Measurements from ENCODE around the gene SYNGAP1.
"Not testable (repeated sequence)": the region's sequence is repeated elsewhere in the genome, so short reads cannot be mapped to it uniquely, and the experiment has no call there.

The SYNGAP1 gene

GRCh38 chr6:33483678-33484077, 63.8 kb downstream of the SYNGAP1 start:
- DNase-seq = no peak

DNA sequence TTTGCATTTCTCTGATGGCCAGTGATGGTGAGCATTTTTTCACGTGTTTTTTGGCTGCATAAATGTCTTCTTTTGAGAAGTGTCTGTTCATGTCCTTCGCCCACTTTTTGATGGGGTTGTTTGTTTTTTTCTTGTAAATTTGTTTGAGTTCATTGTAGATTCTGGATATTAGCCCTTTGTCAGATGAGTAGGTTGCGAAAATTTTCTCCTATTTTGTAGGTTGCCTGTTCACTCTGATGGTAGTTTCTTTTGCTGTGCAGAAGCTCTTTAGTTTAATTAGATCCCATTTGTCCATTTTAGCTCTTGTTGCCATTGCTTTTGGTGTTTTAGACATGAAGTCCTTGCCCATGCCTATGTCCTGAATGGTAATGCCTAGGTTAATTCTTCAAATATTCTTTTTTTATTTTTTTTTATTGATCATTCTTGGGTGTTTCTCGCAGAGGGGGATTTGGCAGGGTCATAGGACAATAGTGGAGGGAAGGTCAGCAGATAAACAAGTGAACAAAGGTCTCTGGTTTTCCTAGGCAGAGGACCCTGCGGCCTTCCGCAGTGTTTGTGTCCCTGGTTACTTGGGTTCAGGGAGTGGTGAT, 64.9 kb downstream of the SYNGAP1 start:
- not testable (repeated sequence) for DNase-seq

GRCh38 chr6:33485680-33486079, 65.8 kb downstream of the SYNGAP1 start:
- DNase-seq = not testable (repeated sequence)

GRCh38 chr6:33488339-33488738, 68.5 kb downstream of the SYNGAP1 start:
- no peak for DNase-seq

- DNase-seq = no peak
Measured at GRCh38 chr6:33490198-33490597, 70.3 kb downstream of the SYNGAP1 start.

DNA sequence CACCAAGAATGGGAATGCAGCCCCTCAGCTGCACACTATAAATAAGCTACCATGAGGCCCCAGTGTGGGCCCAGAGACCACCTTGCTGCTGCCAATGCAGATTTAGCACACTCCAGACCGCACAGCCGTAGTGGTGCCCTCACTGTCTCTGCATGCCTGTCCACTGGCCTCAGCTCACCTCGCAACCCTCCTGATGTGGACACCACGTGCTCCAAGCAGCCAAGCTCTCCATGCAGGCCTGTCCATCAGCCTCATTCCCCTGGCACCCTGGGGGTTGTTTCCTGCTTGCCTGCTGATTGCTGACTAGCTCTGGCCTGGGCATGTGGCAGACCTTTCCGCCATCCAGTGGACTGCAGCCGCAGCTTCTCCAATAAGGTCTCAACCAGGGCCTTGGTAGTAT, 70.8 kb downstream of the SYNGAP1 start:
- no peak for DNase-seq

DNA sequence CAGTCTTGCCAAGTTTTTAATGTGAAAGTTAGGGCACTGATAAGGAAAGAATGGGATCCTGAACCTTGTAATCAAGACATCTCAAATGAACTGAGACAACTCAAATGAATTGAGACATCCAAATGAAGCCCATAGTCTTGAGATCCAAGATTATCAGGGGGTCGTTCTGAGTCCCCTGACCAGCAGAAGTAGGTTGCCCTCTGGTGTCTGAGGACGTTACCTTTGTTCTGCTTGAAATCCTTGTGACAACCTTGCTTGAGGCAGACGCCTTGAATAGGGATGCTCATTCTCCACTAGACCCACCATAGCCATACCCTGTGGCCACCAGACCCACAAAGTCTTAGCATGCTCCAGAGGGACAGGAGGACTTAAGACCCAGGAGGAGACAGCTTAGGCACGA, 72.2 kb downstream of the SYNGAP1 start:
- no peak for DNase-seq

- DNase-seq = no peak
Measured at GRCh38 chr6:33497157-33497556, 77.3 kb downstream of the SYNGAP1 start.

DNA sequence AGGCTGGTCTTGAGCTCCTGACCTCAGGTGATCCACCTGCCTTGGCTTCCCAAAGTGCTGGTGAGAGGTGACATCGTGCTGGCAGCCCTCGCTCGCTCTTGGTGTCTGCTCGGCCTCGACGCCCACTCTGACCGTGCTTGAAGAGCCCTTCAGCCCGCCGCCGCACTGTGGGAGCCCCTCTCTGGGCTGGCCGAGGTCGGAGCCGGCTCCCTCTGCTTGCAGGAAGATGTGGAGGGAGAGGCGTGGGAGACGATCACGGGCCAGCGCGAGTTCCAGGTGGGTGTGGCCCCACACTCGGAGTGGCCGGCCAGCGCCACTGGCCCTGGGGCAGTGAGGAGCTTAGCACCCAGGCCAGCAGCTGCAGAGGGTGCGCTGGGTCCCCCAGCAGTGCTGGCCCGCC, 82.6 kb downstream of the SYNGAP1 start:
- DNase-seq = no peak

GRCh38 chr6:33504486-33504885, 84.6 kb downstream of the SYNGAP1 start:
- no peak for DNase-seq

Measured in stimulated activated CD4-positive, alpha-beta T cell treated with anti-CD3 and anti-CD28 coated beads, Interleukin-2, amount 100 ng/mL, for 24 hours (primary cell).